Vagina (tissue), 2 donors: Measurements from ENCODE around the gene EPHA3. TPM values are rescaled to one million over a fixed set of nuclear protein-coding genes. Genes with fewer than 3 reads are reported as not detected.

Source experiments
- DNase-seq, 2 donors: peaks; one replicate each; pipeline ENCODE4 v3.0.0-alpha.2; 2017; ENCODE audit errors: extremely low spot score in 2 of 2
- H3K27ac ChIP-seq: fragments of 200-600 bp; sonication (generic); one replicate; pipeline ENCODE4 v1.5.1; 2019
- H3K27me3 ChIP-seq: fragments of 200-600 bp; sonication (generic); one replicate; pipeline ENCODE4 v1.5.1; 2019
- H3K36me3 ChIP-seq, 2 donors: fragments of 200-600 bp; sonication (generic); one replicate each; pipeline ENCODE4 v1.5.1; 2017 to 2019
- H3K4me1 ChIP-seq: fragments of 200-600 bp; sonication (generic); one replicate; pipeline ENCODE4 v1.5.1; 2019
- H3K4me3 ChIP-seq, 2 donors: fragments of 200-600 bp; sonication (generic); 1 replicate in 1 of 2; 2 replicates in 1 of 2; pipeline ENCODE4 v1.5.1; 2016 to 2019
- H3K9me3 ChIP-seq: fragments of 200-600 bp; sonication (generic); one replicate; pipeline ENCODE4 v1.5.1; 2019
- CTCF ChIP-seq, 3 experiments: fragments of 450-650 bp in 2 of 3; fragments of 200-600 bp in 1 of 3; sonication (generic) in 1 of 3; IDR thresholded peaks; one replicate each; pipeline ENCODE4 v1.5.1; 2017 to 2019; ENCODE audit warnings: antibody characterized with exemption in 3 of 3, mild to moderate bottlenecking in 2 of 3, moderate library complexity in 2 of 3
- POLR2A ChIP-seq, 2 donors: fragments of 450-650 bp; IDR thresholded peaks; one replicate each; pipeline ENCODE4 v1.6.1; 2017; ENCODE audit warnings: antibody characterized with exemption in 2 of 2, mild to moderate bottlenecking in 2 of 2, moderate library complexity in 2 of 2
- POLR2AphosphoS5 ChIP-seq, 2 donors: sonication (generic); formaldehyde crosslinking; IDR thresholded peaks; one replicate each; pipeline ENCODE4 v1.9.0; 2017; ENCODE audit warnings: antibody characterized with exemption in 2 of 2, mild to moderate bottlenecking in 2 of 2, low read depth in 1 of 2; ENCODE audit not compliant: insufficient read depth in 1 of 2
- intact Hi-C: fragments of 100-400 bp; cut with DNase I; formaldehyde crosslinking; loops from one replicate; pipeline ENCODE4 v1.15.1; 2023
- total RNA-seq: library from RNA; depleted of rRNA; stranded (reverse); fragments of >200 nt; gene quantifications from one replicate; pipeline ENCODE4 v1.2.3, GENCODE V29; 2016

EPHA3 gene
- total RNA-seq, 1 donor from 2014 or later, result 24.1 TPM

GRCh38 chr3:89364314-89364713, 256.9 kb downstream of the EPHA3 start:
- no peak for DNase-seq
- no peak overlapping the region for H3K27ac ChIP-seq
- H3K4me3 ChIP-seq, result no peak overlapping the region
- no peaks in the 10 kb centered on the region for H3K9me3 ChIP-seq
- TF ChIP-seq CTCF (IDR thresholded peaks at IDR 0.05) (no peak), POLR2AphosphoS5 (IDR thresholded peaks at IDR 0.05; ENCODE audit: insufficient read depth in 1 of 2, low read depth in 1 of 2) (no peak), POLR2A (IDR thresholded peaks at IDR 0.05) (no peak)
- intact Hi-C loops, result no loop called here
- no peaks in the 10 kb centered on the region for H3K27me3 ChIP-seq
- H3K4me1 ChIP-seq, result peaks cover 6% of the 10 kb centered on the region
- no peaks in the 10 kb centered on the region for H3K36me3 ChIP-seq

GRCh38 chr3:89367166-89367565, 259.7 kb downstream of the EPHA3 start:
- H3K4me3 ChIP-seq, result no peak overlapping the region

GRCh38 chr3:89368846-89369245, 261.4 kb downstream of the EPHA3 start:
- TF ChIP-seq CTCF (IDR thresholded peaks at IDR 0.05) (no peak), POLR2AphosphoS5 (IDR thresholded peaks at IDR 0.05; ENCODE audit: insufficient read depth in 1 of 2, low read depth in 1 of 2) (no peak), POLR2A (IDR thresholded peaks at IDR 0.05) (no peak)
- Histone ChIP-seq H3K4me1 (peaks cover 6% of the 10 kb centered on the region), H3K36me3 (no peaks in the 10 kb centered on the region), H3K9me3 (no peaks in the 10 kb centered on the region), H3K4me3 (no peak overlapping the region), H3K27ac (no peak overlapping the region), H3K27me3 (no peaks in the 10 kb centered on the region)
- DNase-seq, result no peak
- intact Hi-C loops, result no loop called here

More at GRCh38 chr3:89367166-89367565, 259.7 kb downstream of the EPHA3 start:
- Histone ChIP-seq H3K27ac (no peak overlapping the region), H3K27me3 (no peaks in the 10 kb centered on the region), H3K4me1 (peaks cover 6% of the 10 kb centered on the region), H3K36me3 (no peaks in the 10 kb centered on the region), H3K9me3 (no peaks in the 10 kb centered on the region)
- no peak for DNase-seq
- intact Hi-C loops, result no loop called here
- TF ChIP-seq POLR2A (IDR thresholded peaks at IDR 0.05) (no peak), POLR2AphosphoS5 (IDR thresholded peaks at IDR 0.05; ENCODE audit: insufficient read depth in 1 of 2, low read depth in 1 of 2) (no peak), CTCF (IDR thresholded peaks at IDR 0.05) (no peak)

GRCh38 chr3:89372456-89372855, 265.0 kb downstream of the EPHA3 start:
- H3K36me3 ChIP-seq, result no peaks in the 10 kb centered on the region
- H3K27ac ChIP-seq, result no peak overlapping the region
- H3K4me1 ChIP-seq, result no peaks in the 10 kb centered on the region
- H3K27me3 ChIP-seq, result no peaks in the 10 kb centered on the region
- intact Hi-C loops, result no loop called here
- H3K4me3 ChIP-seq, result no peak overlapping the region
- TF ChIP-seq POLR2AphosphoS5 (IDR thresholded peaks at IDR 0.05; ENCODE audit: insufficient read depth in 1 of 2, low read depth in 1 of 2), result no peak
- no peak for TF ChIP-seq CTCF (IDR thresholded peaks at IDR 0.05)
- TF ChIP-seq POLR2A (IDR thresholded peaks at IDR 0.05), result no peak
- DNase-seq, result no peak
- H3K9me3 ChIP-seq, result no peaks in the 10 kb centered on the region

GRCh38 chr3:89373434-89373833, 266.0 kb downstream of the EPHA3 start:
- no peak overlapping the region for H3K27ac ChIP-seq
- intact Hi-C loops, result no loop called here
- H3K27me3 ChIP-seq, result no peaks in the 10 kb centered on the region
- H3K36me3 ChIP-seq, result no peaks in the 10 kb centered on the region
- DNase-seq, result no peak
- no peak overlapping the region for H3K4me3 ChIP-seq
- H3K4me1 ChIP-seq, result no peaks in the 10 kb centered on the region
- no peaks in the 10 kb centered on the region for H3K9me3 ChIP-seq
- TF ChIP-seq POLR2A (IDR thresholded peaks at IDR 0.05) (no peak), CTCF (IDR thresholded peaks at IDR 0.05) (no peak)
